CD14-positive monocyte (primary cell): ENCODE data around the gene TM4SF1. TPM values are rescaled to one million over a fixed set of nuclear protein-coding genes. Genes with fewer than 3 reads are reported as not detected.

Experiments used
- DNase-seq, 3 donors: peaks; one replicate each; pipeline ENCODE4 v3.0.0-alpha.2; 2011 to 2022
- H2AFZ ChIP-seq: 2 replicates; pipeline ENCODE4 v1.6.0; 2012; ENCODE audit warnings: mild to moderate bottlenecking, low read depth, low read length, inconsistent platforms; ENCODE audit not compliant: insufficient read depth, poor library complexity, severe bottlenecking
- H3K27ac ChIP-seq, 2 donors: 1 replicate in 1 of 2; 2 replicates in 1 of 2; pipeline ENCODE4 v1.5.1; 2012 to 2013; ENCODE audit warnings: low read length in 2 of 2, control low read depth in 1 of 2, inconsistent platforms in 1 of 2, low read depth in 1 of 2, mild to moderate bottlenecking in 1 of 2
- H3K27me3 ChIP-seq, 2 donors: one replicate each; pipeline versions ENCODE4 v1.6.0 to v1.6.1; 2011 to 2013; ENCODE audit warnings: low read length in 2 of 2; ENCODE audit not compliant: control insufficient read depth in 2 of 2, insufficient read depth in 2 of 2
- H3K36me3 ChIP-seq, 2 donors: replicated peaks in 1 of 2; 1 replicate in 1 of 2; 2 replicates in 1 of 2; pipeline versions ENCODE4 v1.5.1 to v1.6.1; 2012 to 2013; ENCODE audit warnings: low read length in 2 of 2, control low read depth in 1 of 2, inconsistent platforms in 1 of 2, mild to moderate bottlenecking in 1 of 2; ENCODE audit not compliant: insufficient read depth in 2 of 2, control insufficient read depth in 1 of 2
- H3K4me1 ChIP-seq, 2 donors: 1 replicate in 1 of 2; 2 replicates in 1 of 2; pipeline versions ENCODE4 v1.5.1 to v1.6.1; 2012 to 2013; ENCODE audit warnings: low read length in 2 of 2, control low read depth in 1 of 2, inconsistent platforms in 1 of 2, mild to moderate bottlenecking in 1 of 2, moderate library complexity in 1 of 2; ENCODE audit not compliant: insufficient read depth in 2 of 2, control insufficient read depth in 1 of 2
- H3K4me2 ChIP-seq: replicated peaks from 2 replicates; pipeline ENCODE3; 2012; ENCODE audit warnings: low read length, moderate library complexity, mild to moderate bottlenecking; ENCODE audit not compliant: poor library complexity, severe bottlenecking; ENCODE audit errors: extremely low read depth
- H3K4me3 ChIP-seq, 3 experiments: fragments of 200-600 bp in 1 of 3; sonication (generic) in 1 of 3; replicated peaks in 1 of 3; 1 replicate in 2 of 3; 2 replicates in 1 of 3; pipeline ENCODE4 v1.5.1; 2011 to 2013; ENCODE audit warnings: low read length in 3 of 3, mild to moderate bottlenecking in 3 of 3, control low read depth in 2 of 3, low read depth in 2 of 3, inconsistent platforms in 1 of 3, moderate library complexity in 1 of 3
- H3K79me2 ChIP-seq: 2 replicates; pipeline ENCODE4 v1.6.0; 2012; ENCODE audit warnings: mild to moderate bottlenecking, control low read depth, inconsistent platforms, low read length, moderate library complexity; ENCODE audit not compliant: insufficient read depth
- H3K9ac ChIP-seq: 2 replicates; pipeline ENCODE4 v1.6.0; 2017; ENCODE audit warnings: low read length, mild to moderate bottlenecking; ENCODE audit not compliant: insufficient read depth, poor library complexity, severe bottlenecking
- H3K9me3 ChIP-seq, 2 donors: replicated peaks in 1 of 2; 1 replicate in 1 of 2; 2 replicates in 1 of 2; pipeline versions ENCODE4 v1.5.1 to v1.6.1; 2012 to 2013; ENCODE audit warnings: low read length in 2 of 2, control low read depth in 1 of 2; ENCODE audit not compliant: control insufficient read depth in 1 of 2, insufficient read depth in 1 of 2
- H4K20me1 ChIP-seq: 2 replicates; pipeline ENCODE4 v1.6.0; 2012; ENCODE audit warnings: mild to moderate bottlenecking, low read length, control low read depth, moderate library complexity; ENCODE audit not compliant: insufficient read depth
- H3K27ac Mint-ChIP-seq, 7 donors: one replicate each; pipeline ENCODE4 v1.8.0; 2020; ENCODE audit warnings: mild to moderate bottlenecking in 7 of 7, mixed read lengths in 7 of 7, moderate library complexity in 6 of 7, inconsistent platforms in 2 of 7
- H3K27me3 Mint-ChIP-seq, 3 donors: one replicate each; pipeline ENCODE4 v1.8.0; 2021 to 2022; ENCODE audit warnings: low read depth in 3 of 3, mild to moderate bottlenecking in 3 of 3, mixed read lengths in 3 of 3, moderate library complexity in 3 of 3, inconsistent platforms in 1 of 3
- H3K36me3 Mint-ChIP-seq, 2 donors: one replicate each; pipeline ENCODE4 v1.8.0; 2020; ENCODE audit warnings: mixed read lengths in 2 of 2, inconsistent platforms in 1 of 2, mild to moderate bottlenecking in 1 of 2
- H3K4me1 Mint-ChIP-seq: one replicate; pipeline ENCODE4 v1.8.0; 2020; ENCODE audit warnings: mild to moderate bottlenecking, mixed read lengths
- H3K4me3 Mint-ChIP-seq, 2 donors: one replicate each; pipeline ENCODE4 v1.8.0; 2020; ENCODE audit warnings: mild to moderate bottlenecking in 2 of 2, mixed read lengths in 2 of 2, moderate library complexity in 1 of 2
- H3K9me3 Mint-ChIP-seq, 7 donors: one replicate each; pipeline ENCODE4 v1.8.0; 2020 to 2022; ENCODE audit warnings: mixed read lengths in 7 of 7, mild to moderate bottlenecking in 6 of 7, moderate library complexity in 6 of 7, inconsistent platforms in 2 of 7
- WGBS: methylation state at CpG from one replicate; pipeline ENCODE4 v1.1.5; 2013; ENCODE audit warnings: missing lambda C conversion rate; ENCODE audit not compliant: insufficient coverage; 5-methylcytosine and 5-hydroxymethylcytosine counted together
- intact Hi-C, 2 donors: fragments of 100-400 bp; cut with micrococcal nuclease; formaldehyde crosslinking; loops; one replicate each; pipeline versions ENCODE4 v1.15.0 to v1.15.1; 2023
- polyA plus RNA-seq, 3 donors: library from polyadenylated mRNA; depleted of rRNA in 1 of 3; unstranded in 2 of 3; stranded (reverse) in 1 of 3; fragments of 300-500 nt in 2 of 3; fragments of >200 nt in 1 of 3; fragmentation: Illumina TruSeq in 2 of 3; gene quantifications; 1 replicate in 2 of 3; 2 replicates in 1 of 3; pipeline ENCODE4 v1.2.3, GENCODE V29; 2012 to 2021
- TF ChIP-seq, protein P1 (sequence below): fragments of 200-600 bp; IDR thresholded peaks from one replicate; pipeline ENCODE4 v1.8.0; 2022; ENCODE audit warnings: antibody characterized with exemption, mild to moderate bottlenecking

The TM4SF1 gene
- polyA plus RNA-seq, 3 donors = not detected

DNA sequence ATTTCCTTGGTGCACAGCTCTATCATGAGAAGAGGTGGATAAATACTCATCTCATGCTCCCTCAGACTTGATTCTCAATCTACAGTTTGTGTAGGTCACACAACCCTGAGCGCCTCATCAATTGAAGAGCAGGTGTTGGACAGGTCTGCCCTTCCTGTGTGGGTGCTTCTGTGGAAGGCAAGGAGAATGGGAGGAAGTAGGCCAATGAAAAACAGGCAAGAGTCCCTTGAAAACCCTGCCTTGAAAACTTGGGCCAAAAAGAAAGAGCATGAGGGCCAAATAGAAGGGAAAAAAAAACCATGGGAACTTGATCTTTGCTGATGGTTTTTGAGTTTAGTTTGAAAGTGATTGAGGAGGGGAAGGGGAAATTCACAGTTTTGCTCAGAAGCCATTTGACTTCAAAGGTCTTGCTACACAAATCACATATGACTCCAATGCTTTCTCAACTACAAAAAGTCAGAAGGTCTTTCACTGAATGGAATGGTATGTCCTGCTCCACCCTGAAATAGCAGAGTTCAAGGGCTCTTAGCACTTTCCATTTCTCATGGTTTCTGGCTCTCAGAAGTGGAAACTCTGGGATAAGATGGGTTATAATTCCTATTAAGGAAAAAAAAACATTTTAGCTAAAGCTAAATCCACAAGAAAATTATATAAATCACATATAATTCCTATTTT, 37.2 kb upstream of the TM4SF1 start:
- DNase-seq = no peak
- H3K36me3 Mint-ChIP-seq = no peaks in the 10 kb centered on the region
- Histone ChIP-seq H3K27me3 (no peaks in the 10 kb centered on the region), H3K4me1 (peaks cover 11 to 19% of the 10 kb centered on the region in 2 donors), H3K9me3 (no peaks in the 10 kb centered on the region), H3K79me2 (no peaks in the 10 kb centered on the region), H3K27ac (no peak overlapping the region), H3K4me3 (no peak overlapping the region), H3K9ac (no peak overlapping the region), H3K4me2 (no peak overlapping the region), H4K20me1 (no peaks in the 10 kb centered on the region), H2AFZ (no peak overlapping the region), H3K36me3 (no peaks in the 10 kb centered on the region)
- no peaks in the 10 kb centered on the region for H3K27me3 Mint-ChIP-seq
- 100% methylated on average over 1 of the region's 1 CpG for WGBS
- no peak overlapping the region for H3K4me3 Mint-ChIP-seq
- TF ChIP-seq, protein P1, sequence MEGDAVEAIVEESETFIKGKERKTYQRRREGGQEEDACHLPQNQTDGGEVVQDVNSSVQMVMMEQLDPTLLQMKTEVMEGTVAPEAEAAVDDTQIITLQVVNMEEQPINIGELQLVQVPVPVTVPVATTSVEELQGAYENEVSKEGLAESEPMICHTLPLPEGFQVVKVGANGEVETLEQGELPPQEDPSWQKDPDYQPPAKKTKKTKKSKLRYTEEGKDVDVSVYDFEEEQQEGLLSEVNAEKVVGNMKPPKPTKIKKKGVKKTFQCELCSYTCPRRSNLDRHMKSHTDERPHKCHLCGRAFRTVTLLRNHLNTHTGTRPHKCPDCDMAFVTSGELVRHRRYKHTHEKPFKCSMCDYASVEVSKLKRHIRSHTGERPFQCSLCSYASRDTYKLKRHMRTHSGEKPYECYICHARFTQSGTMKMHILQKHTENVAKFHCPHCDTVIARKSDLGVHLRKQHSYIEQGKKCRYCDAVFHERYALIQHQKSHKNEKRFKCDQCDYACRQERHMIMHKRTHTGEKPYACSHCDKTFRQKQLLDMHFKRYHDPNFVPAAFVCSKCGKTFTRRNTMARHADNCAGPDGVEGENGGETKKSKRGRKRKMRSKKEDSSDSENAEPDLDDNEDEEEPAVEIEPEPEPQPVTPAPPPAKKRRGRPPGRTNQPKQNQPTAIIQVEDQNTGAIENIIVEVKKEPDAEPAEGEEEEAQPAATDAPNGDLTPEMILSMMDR = no peak
- no peak overlapping the region for H3K27ac Mint-ChIP-seq
- intact Hi-C loops = no loop called here
- H3K4me1 Mint-ChIP-seq = peaks cover 26% of the 10 kb centered on the region
- H3K9me3 Mint-ChIP-seq = peaks cover 0 to 2% (median 0%) of the 10 kb centered on the region in 7 donors

DNA sequence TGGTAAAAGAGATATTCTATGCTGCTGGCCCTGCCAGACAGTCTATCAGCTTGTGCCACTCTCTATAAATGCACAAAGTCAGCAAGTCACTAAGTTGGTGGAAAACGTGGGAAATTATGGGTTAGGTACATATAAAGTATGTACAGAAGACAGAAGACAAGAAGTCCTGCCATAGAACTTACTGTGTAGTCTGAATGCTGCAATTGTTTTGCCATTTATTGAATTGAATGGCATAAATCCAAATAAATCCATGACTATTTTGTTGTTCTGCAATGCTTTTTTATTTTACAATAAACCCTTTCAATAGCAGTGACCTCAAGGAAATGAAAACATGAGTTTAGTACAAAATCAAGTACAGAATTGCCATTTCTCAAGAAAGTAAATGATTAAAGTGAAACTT, 34.1 kb upstream of the TM4SF1 start:
- no peak overlapping the region for H3K4me2 ChIP-seq
- no peaks in the 10 kb centered on the region for H3K9me3 ChIP-seq
- no peak overlapping the region for H3K4me3 ChIP-seq
- TF ChIP-seq, protein P1 = no peak
- no peak overlapping the region for H3K27ac ChIP-seq
- no peaks in the 10 kb centered on the region for H3K36me3 ChIP-seq
- Mint-ChIP-seq H3K36me3 (no peaks in the 10 kb centered on the region), H3K27me3 (no peaks in the 10 kb centered on the region), H3K27ac (no peak overlapping the region), H3K4me1 (peaks cover 6% of the 10 kb centered on the region), H3K9me3 (peaks cover 0 to 2% (median 0%) of the 10 kb centered on the region in 7 donors), H3K4me3 (no peak overlapping the region)
- no peaks in the 10 kb centered on the region for H3K27me3 ChIP-seq
- H2AFZ ChIP-seq = no peak overlapping the region
- H3K9ac ChIP-seq = no peak overlapping the region
- H3K79me2 ChIP-seq = no peaks in the 10 kb centered on the region
- no CpG with 5 or more reads among the region's 1 CpG for WGBS
- no peaks in the 10 kb centered on the region for H3K4me1 ChIP-seq
- intact Hi-C loops = no loop called here
- no peaks in the 10 kb centered on the region for H4K20me1 ChIP-seq
- no peak for DNase-seq
